Stimulated activated CD8-positive, alpha-beta memory T cell treated with anti-CD3 and anti-CD28 coated beads, Interleukin-15, amount 100 ng/mL, for 4 hours (primary cell): Measurements from ENCODE around the gene GDAP1L1.
"Not testable (repeated sequence)": the region's sequence is repeated elsewhere in the genome, so short reads cannot be mapped to it uniquely, and the experiment has no call there.

ENCODE experiments used
- DNase-seq, 2 donors: peaks; one replicate each; pipeline ENCODE4 v3.0.0-alpha.2; 2020; ENCODE audit warnings: low read depth in 2 of 2

Gene GDAP1L1

GRCh38 chr20:44219791-44220190 lies 27.3 kb upstream of the GDAP1L1 start:
- no peak for DNase-seq

- DNase-seq: no peak
These were observed 25.6 kb upstream of the GDAP1L1 start for GRCh38 chr20:44221368-44221954.

GRCh38 chr20:44222027-44222426 lies 25.1 kb upstream of the GDAP1L1 start:
- no peak for DNase-seq

GRCh38 chr20:44222633-44223368 lies 24.3 kb upstream of the GDAP1L1 start:
- no peak for DNase-seq

GRCh38 chr20:44223721-44224120 lies 23.4 kb upstream of the GDAP1L1 start:
- DNase-seq: no peak

- no peak for DNase-seq
These were observed 22.5 kb upstream of the GDAP1L1 start for GRCh38 chr20:44224637-44225036.

- DNase-seq: no peak
These were observed 18.4 kb upstream of the GDAP1L1 start for GRCh38 chr20:44228465-44229258.

GRCh38 chr20:44231193-44231592 lies 15.9 kb upstream of the GDAP1L1 start:
- no peak for DNase-seq

- no peak for DNase-seq
These were observed 15.2 kb upstream of the GDAP1L1 start for GRCh38 chr20:44231713-44232468.

GRCh38 chr20:44232469-44232856 lies 14.6 kb upstream of the GDAP1L1 start:
- DNase-seq: not testable (repeated sequence)

- no peak for DNase-seq
These were observed 13.6 kb upstream of the GDAP1L1 start for GRCh38 chr20:44233436-44234016.

GRCh38 chr20:44234566-44235317 lies 12.4 kb upstream of the GDAP1L1 start:
- no peak for DNase-seq

GRCh38 chr20:44235702-44236101 lies 11.4 kb upstream of the GDAP1L1 start:
- DNase-seq: no peak

GRCh38 chr20:44236840-44237239 lies 10.3 kb upstream of the GDAP1L1 start:
- not testable (repeated sequence) for DNase-seq

GRCh38 chr20:44241796-44242195 lies 5.3 kb upstream of the GDAP1L1 start:
- DNase-seq: no peak

- DNase-seq: no peak
These were observed 1.1 kb upstream of the GDAP1L1 start for GRCh38 chr20:44245977-44246376.

GRCh38 chr20:44247586-44248409 lies 690 bp downstream of the GDAP1L1 start:
- DNase-seq: no peak

- DNase-seq: no peak
These were observed 1.3 kb downstream of the GDAP1L1 start for GRCh38 chr20:44248410-44248759.

GRCh38 chr20:44251284-44251683 lies 4.2 kb downstream of the GDAP1L1 start:
- no peak for DNase-seq

GRCh38 chr20:44253528-44253927 lies 6.4 kb downstream of the GDAP1L1 start:
- DNase-seq: no peak
